Measurements from ENCODE around the gene MED7.

The MED7 gene

GRCh38 chr5:157120102-157120501 is 22.6 kb downstream of the MED7 start:
- no peak overlapping the region for H3K4me3 ChIP-seq (ENCODE audit: low read length)
- no peak overlapping the region for H3K27ac ChIP-seq (ENCODE audit: low read length)
- H3K4me2 ChIP-seq (ENCODE audit: low read length) = no peak overlapping the region
- no peaks in the 10 kb centered on the region for H3K79me2 ChIP-seq (ENCODE audit: low read length)
- no peaks in the 10 kb centered on the region for H4K20me1 ChIP-seq (ENCODE audit: insufficient read depth, low read length)
- H3K4me1 ChIP-seq (ENCODE audit: low read length) = no peaks in the 10 kb centered on the region
- TF ChIP-seq CTCF (IDR thresholded peaks at IDR 0.05; ENCODE audit: low read depth, low read length) (no peak), EZH2phosphoT487 (IDR thresholded peaks at IDR 0.05; ENCODE audit: low read depth) (no peak)
- H2AFZ ChIP-seq (ENCODE audit: low read depth, low read length) = no peak overlapping the region
- H3K9ac ChIP-seq (ENCODE audit: low read length) = no peak overlapping the region
- no peaks in the 10 kb centered on the region for H3K27me3 ChIP-seq (ENCODE audit: low read depth, low read length)
- H3K9me3 ChIP-seq (ENCODE audit: insufficient read depth, low read length) = peaks cover 5% of the 10 kb centered on the region; the same call in 1 of the 2 replicates
- H3K36me3 ChIP-seq (replicated peaks; ENCODE audit: low read depth, low read length) = no peaks in the 10 kb centered on the region

- H3K4me2 ChIP-seq (ENCODE audit: low read length) = no peak overlapping the region
- no peaks in the 10 kb centered on the region for H3K4me1 ChIP-seq (ENCODE audit: low read length)
- H4K20me1 ChIP-seq (ENCODE audit: insufficient read depth, low read length) = no peaks in the 10 kb centered on the region
- no peaks in the 10 kb centered on the region for H3K27me3 ChIP-seq (ENCODE audit: low read depth, low read length)
- no peak overlapping the region for H3K9ac ChIP-seq (ENCODE audit: low read length)
- H3K79me2 ChIP-seq (ENCODE audit: low read length) = no peaks in the 10 kb centered on the region
- no peaks in the 10 kb centered on the region for H3K36me3 ChIP-seq (replicated peaks; ENCODE audit: low read depth, low read length)
- no peak overlapping the region for H3K27ac ChIP-seq (ENCODE audit: low read length)
- H2AFZ ChIP-seq (ENCODE audit: low read depth, low read length) = no peak overlapping the region
- no peak overlapping the region for H3K4me3 ChIP-seq (ENCODE audit: low read length)
- H3K9me3 ChIP-seq (ENCODE audit: insufficient read depth, low read length) = peaks cover 4% of the 10 kb centered on the region; the same call in 1 of the 2 replicates
- no peak for TF ChIP-seq EZH2phosphoT487 (IDR thresholded peaks at IDR 0.05; ENCODE audit: low read depth)
- no peak for TF ChIP-seq CTCF (IDR thresholded peaks at IDR 0.05; ENCODE audit: low read depth, low read length)
Measured at GRCh38 chr5:157116483-157116954, 26.1 kb downstream of the MED7 start.

- H3K79me2 ChIP-seq (ENCODE audit: low read length) = no peaks in the 10 kb centered on the region
- TF ChIP-seq EZH2phosphoT487 (IDR thresholded peaks at IDR 0.05; ENCODE audit: low read depth) (no peak), CTCF (IDR thresholded peaks at IDR 0.05; ENCODE audit: low read depth, low read length) (no peak)
- H3K27ac ChIP-seq (ENCODE audit: low read length) = no peak overlapping the region
- no peaks in the 10 kb centered on the region for H3K9me3 ChIP-seq (ENCODE audit: insufficient read depth, low read length)
- H3K4me3 ChIP-seq (ENCODE audit: low read length) = no peak overlapping the region
- H4K20me1 ChIP-seq (ENCODE audit: insufficient read depth, low read length) = no peaks in the 10 kb centered on the region
- no peaks in the 10 kb centered on the region for H3K36me3 ChIP-seq (replicated peaks; ENCODE audit: low read depth, low read length)
- H3K27me3 ChIP-seq (ENCODE audit: low read depth, low read length) = no peaks in the 10 kb centered on the region
- H2AFZ ChIP-seq (ENCODE audit: low read depth, low read length) = no peak overlapping the region
- H3K9ac ChIP-seq (ENCODE audit: low read length) = no peak overlapping the region
- no peak overlapping the region for H3K4me2 ChIP-seq (ENCODE audit: low read length)
- H3K4me1 ChIP-seq (ENCODE audit: low read length) = no peaks in the 10 kb centered on the region
Measured at GRCh38 chr5:157115502-157115901, 27.2 kb downstream of the MED7 start.

- Histone ChIP-seq H3K4me1 (ENCODE audit: low read length) (peaks cover under 1% of the 10 kb centered on the region), H3K27ac (ENCODE audit: low read length) (no peak overlapping the region), H2AFZ (ENCODE audit: low read depth, low read length) (no peak overlapping the region), H4K20me1 (ENCODE audit: insufficient read depth, low read length) (no peaks in the 10 kb centered on the region), H3K27me3 (ENCODE audit: low read depth, low read length) (no peaks in the 10 kb centered on the region), H3K9me3 (ENCODE audit: insufficient read depth, low read length) (no peaks in the 10 kb centered on the region), H3K36me3 (replicated peaks; ENCODE audit: low read depth, low read length) (no peaks in the 10 kb centered on the region), H3K9ac (ENCODE audit: low read length) (no peak overlapping the region), H3K79me2 (ENCODE audit: low read length) (no peaks in the 10 kb centered on the region), H3K4me3 (ENCODE audit: low read length) (no peak overlapping the region), H3K4me2 (ENCODE audit: low read length) (no peak overlapping the region)
- TF ChIP-seq CTCF (IDR thresholded peaks at IDR 0.05; ENCODE audit: low read depth, low read length) = no peak
- TF ChIP-seq EZH2phosphoT487 (IDR thresholded peaks at IDR 0.05; ENCODE audit: low read depth) = no peak
Measured at GRCh38 chr5:157115012-157115411, 27.7 kb downstream of the MED7 start.
